Panc1 (cell line): ENCODE measurements around the gene KDM2A.

Experiments used
- CTCF ChIP-seq: fragments of 450-650 bp; IDR thresholded peaks from 2 replicates; pipeline ENCODE4 v1.5.1; 2017; ENCODE audit warnings: mild to moderate bottlenecking
- POLR2AphosphoS5 ChIP-seq: IDR thresholded peaks from 2 replicates; pipeline ENCODE4 v1.6.1; 2012; ENCODE audit warnings: mild to moderate bottlenecking, low read depth, low read length, moderate library complexity

- TF ChIP-seq CTCF (no peak), POLR2AphosphoS5 (no peak)
Measured at GRCh38 chr11:67243051-67243450, 124.0 kb downstream of the KDM2A start.
